SW480 (cell line): ENCODE results near the gene FBXL14.

Experiments
- DNase-seq: peaks from one replicate; pipeline ENCODE4 v3.0.0-alpha.2; 2016; ENCODE audit warnings: low spot score

Gene FBXL14

DNA sequence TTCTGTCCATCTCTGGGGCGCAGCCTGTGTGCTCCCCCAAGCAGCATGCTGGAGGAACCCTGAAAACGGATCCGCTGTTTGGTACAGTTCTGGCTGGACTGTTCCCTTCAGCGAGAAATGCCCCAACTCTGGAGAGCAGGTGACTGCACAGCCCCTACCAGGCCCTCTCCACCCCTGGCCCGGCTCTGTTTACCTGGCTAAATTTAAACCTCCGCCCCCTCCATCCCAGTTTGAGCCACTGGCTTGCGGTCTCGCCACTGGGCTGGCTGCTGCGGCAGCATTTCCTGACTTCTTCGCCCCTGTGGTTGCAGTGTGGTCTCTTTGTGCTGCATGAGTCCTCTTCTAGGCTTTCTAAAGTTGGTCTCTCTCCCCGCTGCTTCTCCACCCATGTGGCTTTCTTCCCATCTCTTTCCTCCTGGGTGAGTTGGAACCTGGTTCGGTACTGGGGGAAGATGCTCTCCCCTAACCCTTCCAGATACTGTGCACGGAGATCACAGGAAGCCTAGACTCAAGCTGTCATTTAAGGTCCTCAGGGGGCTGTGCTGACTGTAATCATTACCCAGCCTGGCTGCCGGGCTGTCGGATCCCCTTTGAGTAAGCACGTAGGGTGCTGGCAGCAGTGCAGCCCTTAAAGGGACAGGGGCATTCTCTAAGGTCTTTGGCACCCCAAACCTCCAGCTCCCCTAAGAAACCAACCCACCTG, 60.6 kb downstream of the FBXL14 start:
- DNase-seq, result peak; percentile 75

GRCh38 chr12:1533205-1533601, 61.2 kb downstream of the FBXL14 start:
- peak; percentile 44 for DNase-seq

- no peak for DNase-seq
Observed at GRCh38 chr12:1532375-1533165, 61.8 kb downstream of the FBXL14 start.

- DNase-seq, result no peak
Observed at GRCh38 chr12:1531654-1532374, 62.6 kb downstream of the FBXL14 start.

DNA sequence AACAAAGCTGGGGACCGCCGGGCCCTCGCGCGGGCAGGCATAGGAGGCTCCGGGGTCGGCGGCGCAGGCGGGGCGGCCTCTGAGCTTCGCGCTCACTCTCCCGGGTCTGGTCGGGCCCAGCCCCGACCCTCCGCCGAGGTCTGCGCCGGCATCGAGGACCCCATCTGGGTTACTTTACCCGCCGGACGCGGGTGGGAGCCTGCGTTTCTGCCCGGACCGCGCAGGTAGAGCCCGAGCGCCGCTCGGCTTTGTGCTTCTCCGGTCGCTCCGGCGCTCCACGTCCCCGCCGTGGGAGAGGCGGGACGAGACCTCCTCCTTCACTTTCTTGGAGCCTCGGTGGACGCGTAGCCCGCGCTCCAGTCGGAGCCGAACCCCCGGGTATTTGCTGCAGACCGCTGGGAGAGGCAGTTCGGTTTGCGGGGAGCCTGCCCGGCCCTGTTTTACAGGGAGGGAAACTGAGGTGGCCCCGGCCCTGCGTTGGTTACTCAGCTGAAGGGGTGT, 63.2 kb downstream of the FBXL14 start:
- DNase-seq, result no peak

GRCh38 chr12:1530592-1531152, 63.7 kb downstream of the FBXL14 start:
- no peak for DNase-seq

DNA sequence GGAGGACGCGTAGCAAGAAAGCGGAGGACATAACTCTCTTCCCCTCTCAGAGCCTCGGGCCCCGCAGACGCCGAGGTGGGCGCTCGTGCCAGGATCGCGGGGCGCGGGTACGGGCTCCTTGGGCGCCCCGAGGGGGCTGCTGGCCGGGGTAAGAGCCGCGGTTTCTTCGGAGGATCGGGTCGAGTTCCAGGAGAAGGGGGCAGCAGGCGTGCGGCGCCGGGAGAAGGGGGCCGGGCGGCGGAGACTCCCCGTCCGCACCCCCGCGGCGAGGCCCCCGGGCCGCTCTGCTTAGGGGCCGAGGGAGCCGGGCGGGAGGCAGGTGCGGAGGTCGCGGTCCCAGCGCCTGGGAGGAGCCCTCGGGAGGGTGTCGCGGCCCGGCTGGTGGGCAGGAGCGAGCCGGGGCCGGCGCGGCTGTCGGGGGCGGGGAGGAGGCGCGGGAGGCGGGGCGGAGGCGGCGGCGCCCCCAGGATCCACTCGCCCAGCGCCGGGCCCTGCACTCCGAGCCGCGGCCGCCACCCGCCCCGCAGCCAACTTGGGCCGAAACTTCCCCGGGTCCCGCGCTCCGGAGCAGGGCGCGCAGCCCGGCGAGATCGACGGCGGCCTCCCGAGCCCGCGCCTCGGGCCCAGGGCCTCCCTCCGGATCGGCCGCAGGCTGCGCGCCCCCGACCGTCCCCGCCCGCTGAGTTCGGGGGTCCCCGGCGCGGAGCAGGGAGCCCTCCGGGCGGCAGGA, 64.4 kb downstream of the FBXL14 start:
- no peak for DNase-seq

DNA sequence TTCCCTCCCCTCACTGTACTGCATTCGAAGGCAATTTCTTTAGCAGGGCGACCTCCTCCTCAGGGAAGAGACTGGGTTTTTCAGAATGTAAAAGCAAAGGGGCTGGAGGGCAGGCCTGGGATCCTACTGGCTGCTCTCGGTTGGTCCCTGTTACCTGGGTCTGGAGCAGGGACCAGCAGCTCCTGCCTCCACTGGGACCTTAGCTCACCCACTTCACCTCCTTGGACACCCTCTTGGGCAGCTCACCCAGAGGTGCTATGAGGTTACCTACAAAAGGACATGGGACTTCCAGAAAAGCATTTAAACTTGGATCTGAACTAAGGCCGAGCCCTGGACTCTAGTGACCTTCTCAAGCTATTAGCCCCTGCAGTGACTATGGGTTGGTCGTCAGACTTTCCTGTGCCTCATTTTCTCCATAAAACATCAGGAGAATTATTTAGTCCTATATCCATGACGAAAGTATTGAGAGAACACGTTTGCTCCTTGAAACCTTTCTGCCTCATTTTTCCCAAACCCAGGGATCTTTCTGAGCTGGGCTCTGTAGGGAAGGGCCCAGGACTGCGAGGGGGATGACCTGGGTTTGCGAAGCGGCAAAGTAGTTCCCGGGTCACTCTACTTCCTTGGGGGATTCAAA, 65.0 kb downstream of the FBXL14 start:
- no peak for DNase-seq

GRCh38 chr12:1528791-1529190, 65.6 kb downstream of the FBXL14 start:
- no peak for DNase-seq

DNA sequence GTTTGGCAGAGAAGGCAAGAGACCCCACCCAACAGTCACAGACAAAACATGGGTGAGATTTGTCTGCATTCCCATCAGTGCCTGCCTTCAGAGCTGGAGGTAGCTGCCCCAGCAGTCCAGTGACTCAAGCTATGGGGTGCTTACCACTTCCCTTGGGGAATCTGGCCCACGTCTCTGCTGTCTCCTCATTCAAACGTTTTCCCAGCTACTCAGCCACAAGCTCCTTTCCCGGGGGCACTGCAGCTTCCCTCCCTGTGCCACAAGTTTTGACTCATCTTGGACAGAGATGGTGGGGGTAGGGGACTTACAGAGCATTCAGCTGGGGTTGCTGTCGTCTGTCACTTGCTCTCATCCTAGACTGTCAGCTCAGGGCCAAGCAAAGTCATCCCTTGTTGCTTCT, 66.6 kb downstream of the FBXL14 start:
- no peak for DNase-seq

- no peak for DNase-seq
Observed at GRCh38 chr12:1525858-1526257, 68.5 kb downstream of the FBXL14 start.

- DNase-seq, result no peak
Observed at GRCh38 chr12:1523558-1524050, 70.8 kb downstream of the FBXL14 start.

GRCh38 chr12:1523046-1523445, 71.3 kb downstream of the FBXL14 start:
- DNase-seq, result no peak

DNA sequence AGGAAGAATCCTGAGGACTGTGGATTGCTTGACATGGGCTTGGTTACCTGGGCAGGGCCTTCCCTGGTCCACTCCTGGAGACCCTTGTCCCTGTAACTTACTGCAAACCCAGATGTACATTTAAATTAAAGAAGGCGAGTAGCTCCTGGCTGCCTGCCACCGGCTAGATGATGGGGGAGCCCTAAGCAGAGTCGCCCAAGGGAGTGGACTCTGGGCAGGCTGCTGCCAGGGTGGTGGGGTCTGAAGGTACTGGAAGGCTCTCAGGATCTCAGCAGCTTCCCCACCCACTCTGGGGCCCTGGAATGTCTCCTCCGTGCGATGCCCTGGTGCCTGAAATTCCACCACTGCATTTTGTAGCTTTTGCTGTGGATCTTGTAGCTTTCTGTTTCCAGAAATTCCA, 74.7 kb downstream of the FBXL14 start:
- DNase-seq, result no peak

GRCh38 chr12:1518591-1519516, 75.5 kb downstream of the FBXL14 start:
- DNase-seq, result peak; percentile 91

DNA sequence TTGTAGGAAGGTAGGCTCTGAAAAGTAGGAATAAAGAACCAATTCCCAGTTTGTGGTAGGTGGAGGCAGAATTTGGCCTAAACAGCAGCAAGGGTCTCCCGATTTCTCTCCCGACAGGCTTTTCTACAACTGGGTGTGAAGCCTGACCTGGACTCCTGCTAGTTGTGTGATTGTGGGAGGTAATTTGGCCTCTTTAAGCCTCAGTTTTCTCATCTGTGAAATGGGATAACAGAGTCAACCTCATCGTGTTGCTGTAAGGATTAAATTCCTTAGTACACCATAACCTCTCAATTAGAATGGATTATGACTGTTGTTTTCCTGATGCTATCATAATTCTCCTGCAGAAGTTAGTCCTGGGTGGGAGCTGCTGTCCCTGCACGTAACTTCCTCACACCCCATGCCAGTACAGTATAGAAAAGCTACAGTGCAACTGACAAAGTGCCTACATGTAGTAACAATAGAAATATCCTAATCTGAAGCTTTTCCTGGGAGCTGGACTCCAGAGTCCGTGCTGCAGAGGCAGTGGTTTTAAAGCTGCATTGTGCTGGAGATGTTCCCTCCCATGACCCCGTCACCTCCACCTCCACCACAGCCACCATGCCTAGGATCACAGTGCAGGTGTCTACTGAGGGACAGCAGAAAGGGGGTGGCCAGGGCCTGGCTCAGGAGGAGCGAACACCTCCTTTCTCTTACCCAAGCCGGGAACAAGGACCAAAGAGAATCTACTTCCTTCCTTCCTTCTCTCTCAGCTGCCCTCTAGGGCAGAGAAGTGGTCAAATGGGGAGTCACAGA, 76.5 kb downstream of the FBXL14 start:
- DNase-seq, result no peak

- DNase-seq, result no peak
Observed at GRCh38 chr12:1517007-1517406, 77.4 kb downstream of the FBXL14 start.
